Measurements from ENCODE around the gene ENHO.

ENHO gene

DNA sequence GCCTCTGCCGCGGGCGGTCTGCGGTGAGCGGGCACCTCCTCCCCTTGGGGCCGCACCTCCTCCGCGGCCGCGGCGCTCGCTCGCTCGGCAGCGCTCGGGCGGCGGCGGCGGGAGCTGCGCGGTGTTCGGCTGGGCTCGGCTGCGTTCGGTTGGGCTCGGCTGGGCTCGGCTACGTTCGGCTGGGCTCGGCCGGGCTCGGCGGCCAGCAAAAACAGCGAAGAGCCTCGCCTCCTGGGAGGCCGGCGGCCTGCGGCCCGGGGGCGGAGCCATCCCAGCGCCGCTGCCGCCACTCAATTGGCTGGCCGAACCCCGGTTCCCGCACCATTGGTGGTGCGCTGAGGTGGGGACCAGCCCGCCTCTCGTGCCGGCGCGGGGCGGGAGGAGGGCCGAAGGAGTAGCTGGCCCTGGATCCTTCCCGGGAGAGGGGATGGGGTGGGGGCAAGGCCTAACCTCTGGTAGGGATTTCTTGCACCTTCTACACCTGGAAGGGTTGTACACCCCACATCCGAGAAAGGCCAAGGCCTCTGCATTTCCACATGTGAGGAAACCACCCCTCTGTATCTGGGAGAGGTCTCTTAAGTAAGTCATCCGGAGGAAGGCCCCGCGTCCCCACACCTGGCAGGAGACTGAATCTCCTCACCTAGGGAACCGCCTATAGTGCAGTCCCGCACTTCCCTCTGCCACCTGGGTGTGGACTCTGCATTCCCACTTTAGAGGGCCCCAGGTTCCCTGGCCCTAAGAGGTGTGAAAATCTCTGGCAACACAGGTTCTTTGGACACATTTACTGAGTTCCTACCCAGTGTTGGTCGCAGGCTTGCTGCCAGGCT, at the start of gene ENHO:
ENHO (minus strand) TSS at position 20 of the 827 bp plus-strand sequence. CDS start 1,295 bp downstream, outside the sequence.
- DNase-seq (ENCODE audit: extremely low read depth, low read depth), result peak; percentile 20
- peak within 1 kb of the TSS; percentile 34 for H3K4me3 ChIP-seq (replicated peaks; ENCODE audit: low read depth, low read length)
- TF ChIP-seq, protein P1, sequence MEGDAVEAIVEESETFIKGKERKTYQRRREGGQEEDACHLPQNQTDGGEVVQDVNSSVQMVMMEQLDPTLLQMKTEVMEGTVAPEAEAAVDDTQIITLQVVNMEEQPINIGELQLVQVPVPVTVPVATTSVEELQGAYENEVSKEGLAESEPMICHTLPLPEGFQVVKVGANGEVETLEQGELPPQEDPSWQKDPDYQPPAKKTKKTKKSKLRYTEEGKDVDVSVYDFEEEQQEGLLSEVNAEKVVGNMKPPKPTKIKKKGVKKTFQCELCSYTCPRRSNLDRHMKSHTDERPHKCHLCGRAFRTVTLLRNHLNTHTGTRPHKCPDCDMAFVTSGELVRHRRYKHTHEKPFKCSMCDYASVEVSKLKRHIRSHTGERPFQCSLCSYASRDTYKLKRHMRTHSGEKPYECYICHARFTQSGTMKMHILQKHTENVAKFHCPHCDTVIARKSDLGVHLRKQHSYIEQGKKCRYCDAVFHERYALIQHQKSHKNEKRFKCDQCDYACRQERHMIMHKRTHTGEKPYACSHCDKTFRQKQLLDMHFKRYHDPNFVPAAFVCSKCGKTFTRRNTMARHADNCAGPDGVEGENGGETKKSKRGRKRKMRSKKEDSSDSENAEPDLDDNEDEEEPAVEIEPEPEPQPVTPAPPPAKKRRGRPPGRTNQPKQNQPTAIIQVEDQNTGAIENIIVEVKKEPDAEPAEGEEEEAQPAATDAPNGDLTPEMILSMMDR (IDR thresholded peaks at IDR 0.05; ENCODE audit: low read depth, low read length, missing control alignments), result no peak

GRCh38 chr9:34572092-34572491, 49.3 kb upstream of the ENHO start:
- TF ChIP-seq, protein P1 (IDR thresholded peaks at IDR 0.05; ENCODE audit: low read depth, low read length, missing control alignments), result no peak
- DNase-seq (ENCODE audit: extremely low read depth, low read depth), result no peak
- no peak overlapping the region for H3K4me3 ChIP-seq (replicated peaks; ENCODE audit: low read depth, low read length)

GRCh38 chr9:34571481-34571810, 48.7 kb upstream of the ENHO start:
- no peak for DNase-seq (ENCODE audit: extremely low read depth, low read depth)
- no peak overlapping the region for H3K4me3 ChIP-seq (replicated peaks; ENCODE audit: low read depth, low read length)
- TF ChIP-seq, protein P1 (IDR thresholded peaks at IDR 0.05; ENCODE audit: low read depth, low read length, missing control alignments), result no peak

DNA sequence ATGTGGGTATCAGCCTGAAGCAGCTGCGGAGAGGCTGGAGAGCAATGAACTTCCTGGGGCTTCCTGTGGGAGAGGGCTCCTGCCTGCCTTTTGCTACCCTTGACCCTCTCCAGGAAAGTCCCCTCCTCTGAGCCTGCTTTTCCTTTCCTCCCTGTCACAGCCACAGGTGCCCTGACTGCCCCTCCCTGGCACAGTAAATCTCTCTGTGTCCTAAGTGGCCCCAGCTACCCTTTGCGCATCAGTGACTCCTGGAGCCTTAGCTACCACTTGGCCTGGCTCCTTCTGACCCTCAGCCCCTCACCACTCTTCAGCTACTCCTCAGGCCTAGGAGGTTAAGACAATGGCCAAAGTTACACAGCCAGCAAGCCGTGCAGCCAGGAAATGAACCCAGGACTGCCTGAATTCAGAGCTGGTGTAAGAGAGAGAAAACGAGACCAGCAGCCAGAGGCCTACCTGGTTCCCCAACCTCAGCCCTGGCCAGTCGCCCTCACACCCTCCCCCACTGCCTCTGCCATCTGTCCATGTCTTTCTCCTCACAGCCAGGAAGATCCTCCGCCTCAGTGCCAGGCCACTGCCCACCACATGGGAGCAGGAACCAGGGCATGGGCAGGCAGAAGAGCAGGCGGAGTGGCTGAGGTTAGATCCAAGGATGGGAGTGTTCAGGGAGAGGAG, 48.2 kb upstream of the ENHO start:
- DNase-seq (ENCODE audit: extremely low read depth, low read depth), result no peak
- TF ChIP-seq, protein P1 (IDR thresholded peaks at IDR 0.05; ENCODE audit: low read depth, low read length, missing control alignments), result no peak
- H3K4me3 ChIP-seq (replicated peaks; ENCODE audit: low read depth, low read length), result no peak overlapping the region

DNA sequence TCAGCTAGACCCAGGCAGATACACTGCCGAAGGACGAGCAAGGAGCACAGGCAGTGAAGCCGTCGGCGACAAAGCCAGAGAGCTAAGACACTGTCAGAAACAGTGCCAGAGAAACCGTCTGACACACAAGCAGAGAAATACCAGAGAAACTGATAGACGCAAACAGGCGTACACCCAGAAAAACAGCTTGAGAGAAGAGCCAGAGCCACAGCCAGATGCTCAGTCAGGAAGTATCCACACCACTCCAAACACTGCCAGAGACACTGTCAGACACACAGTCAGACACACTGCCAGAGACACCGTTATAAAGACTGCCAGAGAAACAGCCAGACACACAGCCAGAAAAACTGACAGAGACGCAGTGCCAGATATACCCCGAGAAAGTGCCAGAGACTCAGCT, 47.6 kb upstream of the ENHO start:
- DNase-seq (ENCODE audit: extremely low read depth, low read depth), result no peak

GRCh38 chr9:34568774-34569173, 46.0 kb upstream of the ENHO start:
- no peak for DNase-seq (ENCODE audit: extremely low read depth, low read depth)
- TF ChIP-seq, protein P1 (IDR thresholded peaks at IDR 0.05; ENCODE audit: low read depth, low read length, missing control alignments), result no peak
- no peak overlapping the region for H3K4me3 ChIP-seq (replicated peaks; ENCODE audit: low read depth, low read length)

More for the DNA sequence above, 47.6 kb upstream of the ENHO start:
- H3K4me3 ChIP-seq (replicated peaks; ENCODE audit: low read depth, low read length), result no peak overlapping the region
- TF ChIP-seq, protein P1 (IDR thresholded peaks at IDR 0.05; ENCODE audit: low read depth, low read length, missing control alignments), result no peak

Measured in HFF-Myc (cell line).